Measurements from ENCODE around the gene COL8A2.

COL8A2 gene

GRCh38 chr1:36109041-36109679 lies 15.9 kb downstream of the COL8A2 start:
- FAIRE-seq: no peak

DNA sequence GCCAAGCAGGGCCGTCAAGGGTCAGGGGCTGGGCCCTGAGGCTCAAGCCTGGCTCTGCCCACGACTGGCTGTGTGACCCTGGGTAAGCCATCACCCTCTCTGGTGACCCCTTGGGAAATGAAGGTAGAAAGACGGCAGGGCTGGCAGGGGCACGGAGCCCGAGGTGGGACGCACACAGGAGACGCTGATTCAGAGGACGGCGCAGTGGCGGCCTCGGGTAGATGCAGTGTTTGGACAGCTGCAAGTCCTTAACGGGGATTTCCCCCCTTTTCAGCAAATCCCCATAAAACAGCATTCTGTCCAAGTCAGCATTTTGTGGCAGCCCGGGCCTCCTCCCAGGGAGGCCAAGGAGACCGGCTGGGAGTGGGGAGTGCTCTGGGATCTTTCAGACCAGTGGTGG lies 16.7 kb downstream of the COL8A2 start:
- no peak for FAIRE-seq

GRCh38 chr1:36107394-36107793 lies 17.6 kb downstream of the COL8A2 start:
- FAIRE-seq: no peak

DNA sequence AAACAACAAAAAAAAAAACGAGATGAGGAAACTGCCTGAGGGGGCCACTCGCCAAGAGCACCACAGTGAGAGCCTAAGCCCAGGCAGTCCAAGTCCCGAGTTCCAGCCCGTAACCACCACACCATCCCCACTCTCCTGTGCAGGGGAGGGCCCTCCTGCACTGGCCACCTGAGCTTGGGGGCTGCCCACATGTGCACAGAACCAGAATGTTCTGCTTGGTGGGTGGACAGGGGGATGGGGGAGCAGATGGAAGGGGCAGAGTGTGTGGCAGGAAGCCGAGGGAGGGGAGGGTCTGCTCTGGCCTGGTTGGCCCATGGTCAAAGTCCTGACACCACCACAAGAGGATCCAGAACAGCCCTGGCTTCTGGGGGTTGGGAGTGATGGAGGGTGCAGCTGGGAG lies 18.8 kb downstream of the COL8A2 start:
- FAIRE-seq: no peak

GRCh38 chr1:36101546-36101945 lies 23.5 kb downstream of the COL8A2 start:
- FAIRE-seq: no peak

- no peak for FAIRE-seq
Measured at GRCh38 chr1:36100376-36100775, 24.6 kb downstream of the COL8A2 start.

DNA sequence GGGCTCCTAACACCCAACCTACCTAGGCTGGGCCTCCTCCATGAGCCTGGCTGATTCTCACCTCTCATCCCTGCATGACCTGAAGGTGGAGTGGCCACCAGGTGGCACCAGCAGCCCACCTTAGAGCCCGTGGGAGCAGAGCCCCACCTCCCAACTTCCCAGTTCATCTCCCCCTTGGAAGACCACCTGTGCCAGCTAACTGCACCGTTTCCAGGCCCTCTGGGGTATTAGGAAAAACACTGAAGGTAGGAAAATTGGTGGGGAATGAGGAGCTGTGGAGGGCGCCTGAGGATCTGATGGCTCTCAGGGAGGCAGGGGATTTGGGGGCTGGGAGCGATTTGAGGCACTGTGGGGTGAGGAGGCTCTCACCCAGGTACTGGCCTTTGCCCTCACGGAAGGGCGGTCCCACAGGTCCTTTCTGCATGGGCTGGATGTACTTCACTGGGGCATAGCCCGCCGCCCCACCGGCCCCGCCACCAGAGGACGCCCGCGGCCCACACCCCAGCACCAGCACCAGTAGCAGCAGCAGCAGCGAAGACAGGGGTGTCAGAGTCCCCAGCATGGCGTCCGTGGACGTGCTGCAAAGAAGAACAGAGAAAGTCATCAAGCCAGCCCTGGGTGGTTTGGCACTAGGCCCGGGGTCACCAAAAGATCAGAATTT lies 25.2 kb downstream of the COL8A2 start:
- no peak for FAIRE-seq

- FAIRE-seq: no peak
Measured at GRCh38 chr1:36098650-36099365, 26.2 kb downstream of the COL8A2 start.

DNA sequence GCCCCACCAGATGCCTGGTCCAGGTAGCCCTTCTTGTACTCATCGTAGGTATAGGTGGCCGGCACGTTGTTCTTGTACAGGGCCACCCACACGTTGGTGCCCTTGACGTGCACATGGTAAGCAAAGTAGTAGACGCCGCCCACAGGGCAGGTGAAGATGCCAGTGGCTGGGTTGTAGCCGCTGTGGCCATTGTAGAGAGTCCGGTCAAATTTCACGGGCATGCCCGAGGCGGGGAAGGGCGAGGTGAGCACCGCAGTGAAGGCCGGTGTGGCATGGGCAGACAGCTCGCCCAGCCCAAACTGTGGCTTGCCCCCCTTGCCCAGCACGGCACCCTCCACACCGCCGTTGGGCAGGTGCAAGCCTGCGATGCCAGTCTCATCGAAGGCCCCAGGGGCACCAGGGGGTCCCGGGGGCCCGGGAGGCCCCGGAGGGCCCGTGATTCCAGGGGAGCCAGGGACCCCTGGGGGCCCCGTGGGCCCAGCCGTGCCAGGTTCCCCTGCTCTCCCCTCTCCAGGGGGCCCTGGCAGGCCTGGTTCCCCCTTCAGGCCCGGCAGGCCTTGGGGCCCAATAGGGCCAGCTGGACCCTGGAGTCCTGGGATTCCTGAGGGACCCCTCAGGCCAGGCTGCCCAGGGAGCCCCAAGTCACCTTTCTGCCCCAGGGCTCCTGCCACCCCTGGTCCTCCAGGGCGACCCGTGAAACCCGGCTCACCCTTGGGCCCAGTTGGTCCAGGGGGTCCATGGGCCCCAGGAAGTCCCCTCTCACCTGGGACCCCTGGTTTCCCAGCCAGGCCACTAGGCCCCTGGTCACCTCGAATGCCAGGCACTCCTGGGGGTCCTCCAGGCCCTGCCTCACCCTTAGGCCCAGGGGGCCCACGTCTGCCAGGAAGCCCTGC lies 27.1 kb downstream of the COL8A2 start:
- no peak for FAIRE-seq

- no peak for FAIRE-seq
Measured at GRCh38 chr1:36096500-36097432, 28.3 kb downstream of the COL8A2 start.

- no peak for FAIRE-seq
Measured at GRCh38 chr1:36095760-36096405, 29.1 kb downstream of the COL8A2 start.

GRCh38 chr1:36094621-36095061 lies 30.4 kb downstream of the COL8A2 start:
- FAIRE-seq: no peak

DNA sequence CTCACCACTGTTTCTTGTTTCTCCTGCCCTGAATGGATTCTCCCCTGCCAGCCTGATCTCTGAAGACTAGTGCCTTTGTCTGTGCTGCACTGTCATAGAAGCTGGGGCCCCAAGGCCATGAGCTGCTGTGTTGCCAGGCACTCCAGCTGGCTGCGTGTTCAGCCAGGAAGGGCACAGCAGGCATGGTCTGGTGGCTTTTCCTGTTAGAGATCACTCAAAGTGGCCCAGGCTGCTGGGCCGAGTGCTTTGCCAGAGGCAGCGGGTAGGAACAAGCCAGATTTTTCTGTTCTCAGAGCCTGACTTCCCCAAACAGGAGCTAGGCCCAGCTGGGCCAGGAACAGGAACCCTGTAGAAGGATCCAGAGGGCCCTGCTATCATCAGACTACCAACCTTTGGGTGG lies 31.1 kb downstream of the COL8A2 start:
- FAIRE-seq: no peak

- no peak for FAIRE-seq
Measured at GRCh38 chr1:36093226-36093625, 31.8 kb downstream of the COL8A2 start.

- FAIRE-seq: no peak
Measured at GRCh38 chr1:36092798-36093185, 32.2 kb downstream of the COL8A2 start.

GRCh38 chr1:36092166-36092797 lies 32.7 kb downstream of the COL8A2 start:
- FAIRE-seq: no peak

GRCh38 chr1:36091698-36092097 lies 33.3 kb downstream of the COL8A2 start:
- FAIRE-seq: no peak

DNA sequence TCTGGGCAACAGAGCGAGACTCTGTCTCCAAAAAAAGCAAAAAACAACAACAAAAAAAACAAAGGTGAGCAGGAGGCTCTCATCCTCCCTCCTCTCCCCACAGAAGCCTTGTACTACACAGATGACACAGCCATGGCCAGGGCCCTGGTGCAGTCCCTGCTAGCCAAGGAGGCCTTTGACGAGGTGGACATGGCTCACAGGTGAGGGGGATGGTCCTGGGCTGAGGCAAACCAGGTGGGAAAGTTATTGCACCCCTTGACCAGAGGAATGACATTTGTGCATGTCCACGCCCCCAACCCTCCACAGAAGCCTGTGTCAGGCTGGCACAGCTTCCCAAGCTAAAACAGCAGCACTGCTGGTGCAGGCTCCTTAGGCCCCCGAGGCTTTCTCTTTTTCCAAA lies 33.9 kb downstream of the COL8A2 start:
- no peak for FAIRE-seq

- FAIRE-seq: no peak
Measured at GRCh38 chr1:36089393-36090121, 35.5 kb downstream of the COL8A2 start.

Data from islet of Langerhans (tissue), 1 donor.